ENCODE measurements around the gene KLK15. TPM values are rescaled to one million over a fixed set of nuclear protein-coding genes. Genes with fewer than 3 reads are reported as not detected.

The KLK15 gene
- total and polyA plus RNA-seq, 2 of the 13 experiments (the other 11 are each of a cell fraction or from before 2014, with no cell fraction given), result not detected

DNA sequence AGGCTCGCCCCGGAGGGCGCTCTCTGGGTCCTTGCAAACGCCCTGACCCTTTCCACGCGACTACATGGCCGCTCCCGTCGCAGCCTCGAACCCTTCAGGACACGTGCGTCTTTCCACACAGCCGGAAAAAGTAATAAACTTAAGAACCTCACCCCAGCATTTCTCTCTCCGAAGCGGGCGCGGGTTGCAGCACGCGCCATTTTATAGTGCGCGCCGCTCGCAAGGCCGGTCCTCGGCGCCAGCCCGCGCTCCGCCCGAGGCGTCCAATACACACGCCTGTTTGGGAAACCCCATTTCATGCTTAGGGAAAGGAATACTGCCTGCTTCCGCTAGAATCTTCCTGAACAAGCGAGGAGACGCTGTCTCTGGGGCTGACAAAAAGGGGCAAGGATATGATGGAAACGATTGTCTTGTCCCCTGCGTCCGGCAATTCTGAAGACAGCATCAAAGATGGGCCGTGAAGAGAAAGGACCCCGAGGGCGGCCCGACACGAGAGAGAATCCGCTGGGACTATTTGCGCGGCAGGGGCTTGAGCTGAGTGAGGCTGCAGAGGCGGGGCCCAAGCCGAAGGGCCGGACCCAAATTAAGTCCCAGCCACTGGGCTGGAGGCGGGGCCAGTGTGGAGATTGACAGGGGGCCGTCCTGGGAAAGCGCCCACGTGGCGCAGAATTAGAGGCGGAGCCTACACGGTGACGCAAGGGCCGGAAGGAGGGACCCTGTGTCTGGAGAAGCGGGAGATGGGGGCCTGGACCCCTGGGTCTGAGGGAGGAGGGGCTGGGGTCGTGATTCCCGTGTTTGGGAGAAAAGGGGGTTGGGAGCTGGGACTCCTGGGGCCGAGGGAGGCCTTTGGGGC lies 28.7 kb downstream of the KLK15 start (continued):
- TF ChIP-seq, protein P1, sequence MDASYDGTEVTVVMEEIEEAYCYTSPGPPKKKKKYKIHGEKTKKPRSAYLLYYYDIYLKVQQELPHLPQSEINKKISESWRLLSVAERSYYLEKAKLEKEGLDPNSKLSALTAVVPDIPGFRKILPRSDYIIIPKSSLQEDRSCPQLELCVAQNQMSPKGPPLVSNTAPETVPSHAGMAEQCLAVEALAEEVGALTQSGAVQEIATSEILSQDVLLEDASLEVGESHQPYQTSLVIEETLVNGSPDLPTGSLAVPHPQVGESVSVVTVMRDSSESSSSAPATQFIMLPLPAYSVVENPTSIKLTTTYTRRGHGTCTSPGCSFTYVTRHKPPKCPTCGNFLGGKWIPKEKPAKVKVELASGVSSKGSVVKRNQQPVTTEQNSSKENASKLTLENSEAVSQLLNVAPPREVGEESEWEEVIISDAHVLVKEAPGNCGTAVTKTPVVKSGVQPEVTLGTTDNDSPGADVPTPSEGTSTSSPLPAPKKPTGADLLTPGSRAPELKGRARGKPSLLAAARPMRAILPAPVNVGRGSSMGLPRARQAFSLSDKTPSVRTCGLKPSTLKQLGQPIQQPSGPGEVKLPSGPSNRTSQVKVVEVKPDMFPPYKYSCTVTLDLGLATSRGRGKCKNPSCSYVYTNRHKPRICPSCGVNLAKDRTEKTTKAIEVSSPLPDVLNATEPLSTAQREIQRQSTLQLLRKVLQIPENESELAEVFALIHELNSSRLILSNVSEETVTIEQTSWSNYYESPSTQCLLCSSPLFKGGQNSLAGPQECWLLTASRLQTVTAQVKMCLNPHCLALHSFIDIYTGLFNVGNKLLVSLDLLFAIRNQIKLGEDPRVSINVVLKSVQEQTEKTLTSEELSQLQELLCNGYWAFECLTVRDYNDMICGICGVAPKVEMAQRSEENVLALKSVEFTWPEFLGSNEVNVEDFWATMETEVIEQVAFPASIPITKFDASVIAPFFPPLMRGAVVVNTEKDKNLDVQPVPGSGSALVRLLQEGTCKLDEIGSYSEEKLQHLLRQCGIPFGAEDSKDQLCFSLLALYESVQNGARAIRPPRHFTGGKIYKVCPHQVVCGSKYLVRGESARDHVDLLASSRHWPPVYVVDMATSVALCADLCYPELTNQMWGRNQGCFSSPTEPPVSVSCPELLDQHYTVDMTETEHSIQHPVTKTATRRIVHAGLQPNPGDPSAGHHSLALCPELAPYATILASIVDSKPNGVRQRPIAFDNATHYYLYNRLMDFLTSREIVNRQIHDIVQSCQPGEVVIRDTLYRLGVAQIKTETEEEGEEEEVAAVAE (CRISPR knock-in tag; IDR thresholded peaks at IDR 0.05; ENCODE audit: borderline replicate concordance), result no peak
- TF ChIP-seq, protein P2, sequence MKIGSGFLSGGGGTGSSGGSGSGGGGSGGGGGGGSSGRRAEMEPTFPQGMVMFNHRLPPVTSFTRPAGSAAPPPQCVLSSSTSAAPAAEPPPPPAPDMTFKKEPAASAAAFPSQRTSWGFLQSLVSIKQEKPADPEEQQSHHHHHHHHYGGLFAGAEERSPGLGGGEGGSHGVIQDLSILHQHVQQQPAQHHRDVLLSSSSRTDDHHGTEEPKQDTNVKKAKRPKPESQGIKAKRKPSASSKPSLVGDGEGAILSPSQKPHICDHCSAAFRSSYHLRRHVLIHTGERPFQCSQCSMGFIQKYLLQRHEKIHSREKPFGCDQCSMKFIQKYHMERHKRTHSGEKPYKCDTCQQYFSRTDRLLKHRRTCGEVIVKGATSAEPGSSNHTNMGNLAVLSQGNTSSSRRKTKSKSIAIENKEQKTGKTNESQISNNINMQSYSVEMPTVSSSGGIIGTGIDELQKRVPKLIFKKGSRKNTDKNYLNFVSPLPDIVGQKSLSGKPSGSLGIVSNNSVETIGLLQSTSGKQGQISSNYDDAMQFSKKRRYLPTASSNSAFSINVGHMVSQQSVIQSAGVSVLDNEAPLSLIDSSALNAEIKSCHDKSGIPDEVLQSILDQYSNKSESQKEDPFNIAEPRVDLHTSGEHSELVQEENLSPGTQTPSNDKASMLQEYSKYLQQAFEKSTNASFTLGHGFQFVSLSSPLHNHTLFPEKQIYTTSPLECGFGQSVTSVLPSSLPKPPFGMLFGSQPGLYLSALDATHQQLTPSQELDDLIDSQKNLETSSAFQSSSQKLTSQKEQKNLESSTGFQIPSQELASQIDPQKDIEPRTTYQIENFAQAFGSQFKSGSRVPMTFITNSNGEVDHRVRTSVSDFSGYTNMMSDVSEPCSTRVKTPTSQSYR (CRISPR knock-in tag; IDR thresholded peaks at IDR 0.05; ENCODE audit: borderline replicate concordance), result 0 out of 2 replicates have a peak, but pooled peaks have one; percentile 18
- TF ChIP-seq KAT8 (CRISPR knock-in tag; IDR thresholded peaks at IDR 0.05) (peak; percentile 88), PHF8 (CRISPR knock-in tag; IDR thresholded peaks at IDR 0.05) (peak; percentile 58), LCORL (IDR thresholded peaks at IDR 0.05) (peak; percentile 72), LCORL (CRISPR knock-in tag; IDR thresholded peaks at IDR 0.05) (peak; percentile 79), RBM39 (IDR thresholded peaks at IDR 0.05; ENCODE audit: low read depth, low read length, poor library complexity, severe bottlenecking) (peak; percentile 98), SNRNP70 (IDR thresholded peaks at IDR 0.05; ENCODE audit: low read depth, low read length) (no peak), FLYWCH1 (CRISPR knock-in tag; IDR thresholded peaks at IDR 0.05) (no peak), SNAI1 (CRISPR knock-in tag; IDR thresholded peaks at IDR 0.05; ENCODE audit: borderline replicate concordance) (peak; percentile 28; the same call in 1 of the 2 replicates)
- TF ChIP-seq, protein P3, sequence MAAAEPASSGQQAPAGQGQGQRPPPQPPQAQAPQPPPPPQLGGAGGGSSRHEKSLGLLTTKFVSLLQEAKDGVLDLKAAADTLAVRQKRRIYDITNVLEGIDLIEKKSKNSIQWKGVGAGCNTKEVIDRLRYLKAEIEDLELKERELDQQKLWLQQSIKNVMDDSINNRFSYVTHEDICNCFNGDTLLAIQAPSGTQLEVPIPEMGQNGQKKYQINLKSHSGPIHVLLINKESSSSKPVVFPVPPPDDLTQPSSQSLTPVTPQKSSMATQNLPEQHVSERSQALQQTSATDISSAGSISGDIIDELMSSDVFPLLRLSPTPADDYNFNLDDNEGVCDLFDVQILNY (CRISPR knock-in tag; conservative IDR thresholded peaks at IDR 0.05), result peak; percentile 92
- TF ChIP-seq, protein P4, sequence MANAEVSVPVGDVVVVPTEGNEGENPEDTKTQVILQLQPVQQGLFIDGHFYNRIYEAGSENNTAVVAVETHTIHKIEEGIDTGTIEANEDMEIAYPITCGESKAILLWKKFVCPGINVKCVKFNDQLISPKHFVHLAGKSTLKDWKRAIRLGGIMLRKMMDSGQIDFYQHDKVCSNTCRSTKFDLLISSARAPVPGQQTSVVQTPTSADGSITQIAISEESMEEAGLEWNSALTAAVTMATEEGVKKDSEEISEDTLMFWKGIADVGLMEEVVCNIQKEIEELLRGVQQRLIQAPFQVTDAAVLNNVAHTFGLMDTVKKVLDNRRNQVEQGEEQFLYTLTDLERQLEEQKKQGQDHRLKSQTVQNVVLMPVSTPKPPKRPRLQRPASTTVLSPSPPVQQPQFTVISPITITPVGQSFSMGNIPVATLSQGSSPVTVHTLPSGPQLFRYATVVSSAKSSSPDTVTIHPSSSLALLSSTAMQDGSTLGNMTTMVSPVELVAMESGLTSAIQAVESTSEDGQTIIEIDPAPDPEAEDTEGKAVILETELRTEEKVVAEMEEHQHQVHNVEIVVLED (CRISPR knock-in tag; IDR thresholded peaks at IDR 0.05; ENCODE audit: borderline replicate concordance), result peak; percentile 88; the same call in 1 of the 2 replicates
- TF ChIP-seq, protein P5, sequence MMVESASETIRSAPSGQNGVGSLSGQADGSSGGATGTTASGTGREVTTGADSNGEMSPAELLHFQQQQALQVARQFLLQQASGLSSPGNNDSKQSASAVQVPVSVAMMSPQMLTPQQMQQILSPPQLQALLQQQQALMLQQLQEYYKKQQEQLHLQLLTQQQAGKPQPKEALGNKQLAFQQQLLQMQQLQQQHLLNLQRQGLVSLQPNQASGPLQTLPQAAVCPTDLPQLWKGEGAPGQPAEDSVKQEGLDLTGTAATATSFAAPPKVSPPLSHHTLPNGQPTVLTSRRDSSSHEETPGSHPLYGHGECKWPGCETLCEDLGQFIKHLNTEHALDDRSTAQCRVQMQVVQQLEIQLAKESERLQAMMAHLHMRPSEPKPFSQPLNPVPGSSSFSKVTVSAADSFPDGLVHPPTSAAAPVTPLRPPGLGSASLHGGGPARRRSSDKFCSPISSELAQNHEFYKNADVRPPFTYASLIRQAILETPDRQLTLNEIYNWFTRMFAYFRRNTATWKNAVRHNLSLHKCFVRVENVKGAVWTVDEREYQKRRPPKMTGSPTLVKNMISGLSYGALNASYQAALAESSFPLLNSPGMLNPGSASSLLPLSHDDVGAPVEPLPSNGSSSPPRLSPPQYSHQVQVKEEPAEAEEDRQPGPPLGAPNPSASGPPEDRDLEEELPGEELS (CRISPR knock-in tag; IDR thresholded peaks at IDR 0.05), result no peak
